Prostate gland (tissue), 2 donors: Measurements from ENCODE around the gene TPSD1.

ENCODE experiments used
- CTCF ChIP-seq, 4 experiments: fragments of 200-600 bp in 2 of 4; fragments of 450-650 bp in 2 of 4; sonication (generic) in 2 of 4; IDR thresholded peaks; 1 replicate in 3 of 4; 2 replicates in 1 of 4; pipeline ENCODE4 v1.5.1; 2016 to 2019; ENCODE audit warnings: antibody characterized with exemption in 4 of 4, mild to moderate bottlenecking in 2 of 4, moderate library complexity in 2 of 4
- POLR2A ChIP-seq: fragments of 450-650 bp; IDR thresholded peaks from one replicate; pipeline ENCODE4 v1.6.1; 2016; ENCODE audit warnings: antibody characterized with exemption, mild to moderate bottlenecking
- POLR2AphosphoS5 ChIP-seq: sonication (generic); formaldehyde crosslinking; IDR thresholded peaks from one replicate; pipeline ENCODE4 v1.6.1; 2017; ENCODE audit warnings: antibody characterized with exemption

DNA sequence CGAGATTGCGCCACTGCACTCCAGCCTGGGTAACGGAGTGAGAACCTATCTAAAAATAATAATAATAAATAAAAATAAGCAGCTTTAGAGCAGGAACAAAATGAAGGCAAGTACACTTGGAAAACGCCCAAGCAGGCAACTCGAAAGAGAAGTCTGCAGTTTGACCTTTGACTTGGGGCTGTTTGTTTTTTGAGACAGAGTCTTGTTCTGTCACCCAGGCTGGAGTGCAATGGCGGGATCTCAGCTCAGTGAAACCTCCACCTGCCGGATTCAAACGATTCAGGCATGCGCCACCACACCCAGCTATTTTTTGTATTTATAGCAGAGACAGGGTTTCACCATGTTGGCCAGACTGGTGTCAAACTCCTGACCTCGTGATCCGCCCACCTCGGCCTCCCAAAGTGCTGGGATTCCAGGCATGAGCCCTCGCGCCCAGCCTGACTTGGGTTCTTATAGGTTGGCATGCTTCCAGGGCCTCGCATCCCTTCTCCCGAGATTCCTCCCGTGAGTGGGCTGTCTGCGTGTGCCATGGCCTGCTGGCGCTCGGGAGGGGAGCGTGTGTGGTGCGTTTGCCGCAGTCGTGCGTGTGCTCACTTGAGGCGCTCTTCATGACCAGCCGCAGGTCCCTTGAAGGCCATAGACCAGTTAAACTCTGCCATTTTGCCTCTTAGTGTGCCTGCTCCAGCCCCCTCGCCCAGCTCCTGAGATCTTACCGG is 35.1 kb downstream of the TPSD1 start:
- TF ChIP-seq CTCF (IDR thresholded peaks at IDR 0.05) (no peak), POLR2A (no peak), POLR2AphosphoS5 (no peak)
